Measurements from ENCODE around the gene STBD1.

- TF ChIP-seq CTCF (IDR thresholded peaks at IDR 0.05) = no peak
- no peak for TF ChIP-seq POLR2A (IDR thresholded peaks at IDR 0.05)
Observed at GRCh38 chr4:76257824-76258223, 48.7 kb upstream of the STBD1 start.

Measured in esophagus squamous epithelium (tissue), 4 donors.